ENCODE data around the gene NCOA1.
A peak's percentile ranks its signal among the peaks of the same experiment; 100 is the strongest.
"Not testable (repeated sequence)": the region's sequence is repeated elsewhere in the genome, so short reads cannot be mapped to it uniquely, and the experiment has no call there.

Gene NCOA1

DNA sequence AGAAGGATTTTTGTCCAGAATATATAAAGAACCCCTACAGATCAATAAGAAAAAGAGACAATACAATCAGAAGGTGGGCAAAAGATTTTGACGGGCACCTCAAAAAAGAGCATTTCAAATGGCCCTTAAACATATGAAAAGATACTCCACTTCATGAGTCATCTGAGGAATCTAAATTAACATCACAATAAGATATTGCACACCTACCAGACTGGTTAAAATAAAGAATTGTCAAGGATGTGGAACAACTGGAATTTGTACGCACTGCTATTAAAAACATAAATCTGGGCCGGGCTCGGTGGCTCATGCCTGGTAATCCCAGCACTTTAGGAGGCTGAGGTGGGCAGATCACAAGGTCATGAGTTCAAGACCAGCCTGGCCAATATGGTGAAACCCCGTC is 17.0 kb upstream of the NCOA1 start:
- DNase-seq (ENCODE audit: low spot score) = no peak

DNA sequence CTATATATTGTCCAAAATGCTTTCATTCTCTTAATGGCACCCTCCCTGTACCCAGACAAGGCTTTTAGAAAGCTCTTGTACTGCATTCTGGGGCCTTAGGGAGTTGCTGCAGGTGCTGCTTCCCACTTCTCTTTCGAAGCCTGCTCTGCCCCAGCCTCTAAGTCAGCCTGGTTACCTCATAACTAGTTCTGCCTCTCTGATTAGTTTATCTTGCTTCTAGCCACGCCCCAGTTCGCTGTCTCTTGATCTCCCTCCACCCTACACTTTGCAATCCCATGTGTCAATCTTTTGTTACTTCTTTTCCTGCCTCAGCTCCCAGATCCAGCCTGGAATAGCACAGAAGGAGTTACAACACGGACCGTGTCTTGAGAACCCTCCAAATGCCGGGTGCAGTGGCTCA is 13.8 kb upstream of the NCOA1 start:
- DNase-seq (ENCODE audit: low spot score) = no peak

- DNase-seq (ENCODE audit: low spot score) = no peak
Measured at GRCh38 chr2:24478243-24478642, 12.8 kb upstream of the NCOA1 start.

DNA sequence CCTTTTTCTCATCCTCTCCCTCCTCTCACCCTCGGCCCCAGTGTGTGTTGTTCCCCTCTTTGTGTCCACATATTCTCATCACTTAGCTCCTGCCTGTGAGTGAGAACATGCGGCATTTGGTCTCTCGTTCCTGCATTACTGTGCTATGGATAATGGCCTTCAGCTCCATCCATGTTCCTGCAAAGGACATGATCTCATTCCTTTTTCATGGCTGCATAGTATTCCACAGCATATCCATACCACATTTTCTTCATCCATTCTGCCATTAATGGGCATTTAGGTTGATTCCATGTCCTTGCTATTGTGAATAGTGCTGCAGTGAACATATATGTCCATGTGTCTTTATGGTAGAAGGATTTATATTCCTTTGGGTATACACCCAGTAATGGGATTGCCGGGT is 10.8 kb upstream of the NCOA1 start:
- DNase-seq (ENCODE audit: low spot score) = no peak

DNA sequence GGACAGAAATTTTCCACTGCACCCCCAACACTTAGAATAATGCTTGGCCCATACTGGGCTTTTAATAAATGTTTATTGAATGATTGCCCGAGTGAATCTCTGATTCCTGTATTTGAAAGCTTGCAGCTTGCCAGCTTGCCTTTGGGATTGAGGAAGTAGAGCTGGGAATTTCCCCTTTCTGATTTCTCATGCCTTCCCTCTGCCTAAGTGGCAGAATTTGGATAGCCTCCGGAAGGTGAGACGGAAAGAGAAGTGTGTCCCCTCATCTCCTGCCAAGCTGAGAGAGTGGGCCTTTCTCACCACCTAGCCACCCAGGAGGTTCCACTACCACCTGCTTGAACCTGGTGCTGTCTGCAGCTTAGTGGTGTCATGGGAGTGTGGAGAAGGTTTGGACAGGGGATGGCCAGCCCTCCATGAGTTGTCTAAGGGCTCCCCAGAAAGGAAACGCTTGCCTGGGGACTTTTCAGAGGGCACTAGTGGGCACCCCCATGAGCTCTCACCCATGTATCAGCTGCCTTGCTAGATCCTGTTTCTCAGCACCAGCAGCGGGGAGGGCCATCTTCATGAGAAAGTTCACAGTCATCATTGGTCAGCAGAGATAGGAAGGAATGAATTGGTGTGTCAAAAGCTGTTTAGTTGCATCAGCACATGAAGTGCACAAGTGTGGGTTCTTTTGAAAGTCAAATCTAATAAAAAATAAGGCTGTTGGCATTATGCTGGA is 8.6 kb upstream of the NCOA1 start:
- no peak for DNase-seq (ENCODE audit: low spot score)

DNA sequence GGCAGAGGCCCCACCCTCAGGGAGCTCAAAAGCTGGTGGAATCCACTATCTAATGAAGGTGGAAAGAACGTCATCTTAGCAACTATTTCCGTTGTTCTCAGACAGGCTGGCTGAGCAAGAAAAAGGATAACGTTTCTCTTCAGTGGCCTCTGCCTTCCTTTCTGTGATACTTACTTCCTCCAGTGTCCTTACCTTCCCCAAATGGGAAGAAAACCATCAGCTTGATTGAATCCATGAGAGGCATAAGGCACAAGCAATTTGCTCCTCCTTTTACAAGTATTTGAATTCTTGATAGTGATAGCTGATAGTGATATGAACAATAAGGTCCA is 8.1 kb upstream of the NCOA1 start:
- DNase-seq (ENCODE audit: low spot score) = no peak

GRCh38 chr2:24484677-24485076 is 6.4 kb upstream of the NCOA1 start:
- not testable (repeated sequence) for DNase-seq (ENCODE audit: low spot score)

GRCh38 chr2:24485197-24485596 is 5.9 kb upstream of the NCOA1 start:
- DNase-seq (ENCODE audit: low spot score) = no peak

DNA sequence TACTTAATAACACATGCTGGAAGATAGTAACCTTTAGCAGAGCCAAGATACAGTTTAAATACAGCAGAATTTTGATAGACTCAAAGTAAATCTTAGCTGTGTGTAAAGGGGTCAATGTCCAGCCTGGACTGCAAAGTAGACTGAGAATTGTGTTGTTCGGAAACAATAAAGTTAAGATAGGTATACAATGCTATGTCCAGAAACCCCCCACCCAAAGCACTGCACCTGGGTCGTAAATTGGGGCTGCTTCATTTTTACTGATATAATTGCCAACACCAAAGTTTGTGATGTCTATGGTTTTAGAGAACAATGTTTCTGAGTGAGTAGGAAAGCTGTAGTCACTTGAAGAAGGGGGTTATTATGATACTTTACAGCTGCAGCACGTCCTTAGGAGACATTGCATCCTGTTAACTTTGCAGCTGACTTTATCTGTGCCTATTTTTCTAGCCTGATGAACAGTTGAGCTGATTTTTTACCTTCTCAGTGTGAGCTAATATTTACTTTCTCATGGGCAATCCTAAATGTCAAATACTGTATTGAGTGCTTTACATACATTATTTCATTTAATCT is 4.3 kb upstream of the NCOA1 start:
- DNase-seq (ENCODE audit: low spot score) = no peak

DNA sequence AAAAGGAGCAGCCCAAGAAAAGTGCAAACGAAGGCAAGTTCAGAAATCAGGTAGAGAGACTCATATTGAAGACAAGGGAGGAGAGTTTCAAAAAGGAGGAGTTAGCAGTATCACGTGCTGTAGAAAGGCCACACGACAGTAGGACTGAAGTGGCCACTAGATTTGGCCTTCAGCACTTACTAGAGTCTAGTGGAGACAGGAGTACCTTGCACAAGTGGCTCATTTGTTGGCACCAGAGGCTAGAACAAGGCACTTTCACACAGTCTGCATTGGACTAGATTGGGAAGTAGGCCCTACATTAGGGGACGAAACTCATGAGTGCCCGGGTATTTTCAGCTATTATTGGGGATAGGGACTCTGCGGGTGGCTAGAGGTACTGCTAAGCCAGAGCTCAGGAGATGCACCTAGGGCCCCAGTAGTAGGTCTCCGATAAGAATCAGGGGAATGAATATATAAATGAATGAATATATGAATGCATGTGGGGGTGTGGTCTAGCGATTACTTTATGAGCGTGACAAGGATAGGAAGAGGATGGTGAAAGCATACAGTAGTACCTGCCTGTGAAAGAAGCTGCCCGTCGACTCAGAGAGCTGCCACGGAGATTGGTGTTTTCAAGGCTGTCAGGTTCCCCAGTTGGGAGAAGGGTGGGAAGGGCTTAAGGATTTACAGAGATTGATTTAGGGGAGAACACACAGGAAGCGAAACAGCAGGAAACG is 1.4 kb upstream of the NCOA1 start:
- no peak for DNase-seq (ENCODE audit: low spot score)

GRCh38 chr2:24490181-24490689 is 819 bp upstream of the NCOA1 start:
- DNase-seq (ENCODE audit: low spot score) = no peak

DNA sequence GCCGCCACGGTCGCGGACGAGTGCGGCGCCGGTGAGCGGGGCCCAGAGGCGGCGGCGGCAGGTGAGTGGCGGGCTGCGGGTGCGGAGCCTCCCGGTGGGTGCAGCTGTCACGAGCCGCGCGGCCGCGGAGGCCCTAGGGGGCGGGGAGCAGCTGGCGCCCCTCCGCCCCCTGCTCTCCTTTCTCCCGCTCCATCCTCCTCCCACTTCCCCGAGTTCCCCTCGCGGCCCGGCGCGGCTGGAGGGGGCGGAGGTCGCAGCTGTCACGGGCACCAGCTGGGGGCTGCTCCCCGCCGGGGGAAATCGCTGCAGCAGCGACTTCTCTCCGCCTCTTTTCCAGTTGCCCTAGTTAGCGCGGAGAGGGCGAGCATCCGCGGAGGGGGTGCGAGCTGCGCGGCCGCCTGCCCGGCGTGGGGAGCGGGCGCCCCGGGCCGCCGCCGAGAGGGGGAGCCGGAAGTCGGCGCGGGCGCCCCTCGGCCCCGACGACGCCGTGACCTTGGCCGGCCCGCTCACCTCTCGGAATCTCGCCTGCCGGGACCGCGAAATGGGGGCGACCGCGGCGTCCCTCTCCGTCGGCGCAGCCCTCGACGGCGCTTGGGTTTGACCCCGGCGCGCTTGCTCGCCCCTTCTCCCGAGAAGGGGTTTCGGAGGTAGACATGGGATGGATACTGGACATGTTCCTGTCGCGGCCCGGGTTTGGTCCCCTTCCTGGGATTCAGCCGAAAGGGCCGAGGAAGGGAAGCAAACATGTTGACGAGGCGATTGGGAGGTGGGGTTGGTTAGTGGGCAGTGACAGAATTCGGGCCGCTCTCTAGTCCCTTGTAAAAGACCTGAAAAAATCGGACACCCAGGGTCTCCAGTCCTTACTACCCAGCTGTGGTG is 727 bp downstream of the NCOA1 start:
- peak; percentile 87 for DNase-seq (ENCODE audit: low spot score)

DNA sequence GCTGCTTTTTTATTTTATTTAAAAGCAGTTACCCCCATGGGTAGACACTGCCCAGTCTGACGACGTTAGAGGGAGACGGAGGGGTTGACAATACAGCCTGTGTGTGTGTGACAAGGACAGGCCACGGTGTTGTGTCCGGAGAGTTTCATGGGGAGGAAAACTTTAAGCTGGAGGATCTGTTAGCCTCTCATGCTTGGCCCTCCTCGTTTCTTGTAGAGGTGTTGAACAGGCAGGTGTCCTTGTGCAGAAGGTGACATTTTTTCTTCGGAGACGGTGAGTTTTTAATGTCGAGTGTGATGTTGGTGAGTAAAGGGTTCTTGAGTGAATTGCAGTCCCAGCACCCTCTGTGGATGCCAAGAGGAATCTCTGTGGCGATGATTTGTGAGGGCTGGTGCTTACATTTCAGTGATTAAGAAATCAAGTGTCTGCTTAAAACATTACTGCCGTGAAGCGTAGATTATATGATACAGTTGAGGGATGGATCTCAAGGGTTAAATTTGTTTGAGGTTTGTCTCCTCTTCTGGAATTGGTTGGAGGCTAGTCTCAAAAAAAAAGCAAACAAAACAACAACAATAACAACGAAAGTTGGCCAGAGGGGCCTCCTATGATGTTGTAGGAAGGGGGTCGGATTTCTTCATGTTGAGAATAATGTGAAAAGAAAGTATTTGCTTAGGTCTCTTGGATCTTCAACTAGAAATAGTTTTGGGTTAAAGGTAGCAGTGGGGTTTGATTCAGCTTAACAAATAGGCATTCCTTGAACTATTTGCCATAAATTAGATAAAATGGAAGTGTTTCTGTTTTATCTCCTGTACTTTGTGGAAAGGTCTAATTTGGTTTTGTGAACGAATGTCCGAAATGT is 1.6 kb downstream of the NCOA1 start:
- DNase-seq (ENCODE audit: low spot score) = no peak

DNA sequence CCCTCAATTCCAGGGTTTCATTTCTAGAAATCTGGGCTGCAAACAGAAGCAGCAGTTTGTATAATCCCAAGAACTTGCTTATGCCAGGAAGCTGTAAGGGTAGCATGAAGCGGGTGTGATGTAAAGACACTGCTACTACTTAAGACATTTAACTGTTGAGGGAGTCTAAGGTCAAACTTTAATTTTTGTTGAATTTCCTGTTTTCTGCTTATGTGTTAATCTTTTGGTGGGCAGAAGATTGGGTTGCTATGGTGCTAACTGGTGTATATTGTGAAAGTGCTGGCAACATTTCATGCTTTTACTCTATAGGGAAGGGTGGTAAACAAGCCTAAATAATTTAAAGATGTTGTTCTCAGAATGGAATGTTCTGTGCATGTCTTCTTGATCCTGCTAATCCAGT is 2.7 kb downstream of the NCOA1 start:
- no peak for DNase-seq (ENCODE audit: low spot score)

DNA sequence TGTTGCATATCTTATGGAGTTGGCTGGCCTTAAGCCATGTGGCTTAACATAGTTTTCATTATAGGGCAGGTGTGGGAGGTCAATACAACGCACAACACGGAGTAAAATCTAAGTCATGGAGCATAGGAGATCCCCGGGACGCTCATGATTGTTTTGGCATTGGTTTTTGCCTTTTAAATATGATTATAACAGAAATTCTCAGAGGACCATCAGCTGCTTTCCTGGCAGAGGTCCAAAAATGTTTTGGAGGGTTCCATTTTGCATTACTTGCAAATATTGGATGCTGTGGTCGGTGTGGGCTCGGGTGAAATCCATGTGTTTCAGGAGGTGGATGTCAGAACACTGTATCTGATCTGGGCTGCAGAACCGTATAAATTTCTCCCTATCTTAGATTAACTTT is 3.4 kb downstream of the NCOA1 start:
- no peak for DNase-seq (ENCODE audit: low spot score)

DNA sequence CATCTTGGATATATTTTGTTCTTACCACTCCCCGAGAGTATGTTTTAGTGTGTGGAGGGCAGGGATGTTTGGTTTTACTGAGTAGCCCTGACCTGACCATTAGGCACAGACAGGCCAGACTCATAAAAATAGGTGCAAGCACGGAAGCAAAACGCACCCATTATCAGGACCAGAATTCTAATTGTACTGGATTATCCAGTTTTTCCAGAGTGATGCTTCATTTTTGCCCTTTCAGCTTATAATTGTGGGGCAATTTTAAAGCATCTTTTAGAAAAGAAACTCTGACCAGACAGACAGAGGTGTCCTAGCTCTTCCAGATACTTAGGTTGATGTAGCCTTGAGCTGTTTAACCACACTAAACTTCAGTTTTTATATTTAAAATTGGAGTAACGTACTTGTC is 4.4 kb downstream of the NCOA1 start:
- no peak for DNase-seq (ENCODE audit: low spot score)

- no peak for DNase-seq (ENCODE audit: low spot score)
Measured at GRCh38 chr2:24496959-24497358, 5.9 kb downstream of the NCOA1 start.

- DNase-seq (ENCODE audit: low spot score) = no peak
Measured at GRCh38 chr2:24497685-24498084, 6.6 kb downstream of the NCOA1 start.

DNA sequence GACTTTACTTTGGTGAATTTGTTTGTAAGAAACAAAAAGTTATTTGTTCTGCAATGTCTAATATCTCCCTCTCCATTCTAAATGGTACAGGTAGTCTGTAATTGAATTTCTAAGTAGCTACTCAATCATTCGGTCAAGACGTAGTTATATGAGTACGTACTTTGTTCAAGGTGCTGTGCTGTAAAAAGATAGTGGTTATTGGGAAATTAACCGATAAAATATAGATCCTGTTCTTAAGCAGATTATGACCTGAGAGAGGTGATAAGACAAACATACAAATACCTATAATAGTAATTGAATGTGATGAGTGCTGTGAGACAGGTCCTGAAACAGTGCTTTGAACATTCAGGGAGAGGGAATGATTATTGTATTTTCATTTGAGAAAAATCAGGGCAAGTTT is 7.1 kb downstream of the NCOA1 start:
- DNase-seq (ENCODE audit: low spot score) = no peak

- no peak for DNase-seq (ENCODE audit: low spot score)
Measured at GRCh38 chr2:24501813-24502212, 10.8 kb downstream of the NCOA1 start.

DNA sequence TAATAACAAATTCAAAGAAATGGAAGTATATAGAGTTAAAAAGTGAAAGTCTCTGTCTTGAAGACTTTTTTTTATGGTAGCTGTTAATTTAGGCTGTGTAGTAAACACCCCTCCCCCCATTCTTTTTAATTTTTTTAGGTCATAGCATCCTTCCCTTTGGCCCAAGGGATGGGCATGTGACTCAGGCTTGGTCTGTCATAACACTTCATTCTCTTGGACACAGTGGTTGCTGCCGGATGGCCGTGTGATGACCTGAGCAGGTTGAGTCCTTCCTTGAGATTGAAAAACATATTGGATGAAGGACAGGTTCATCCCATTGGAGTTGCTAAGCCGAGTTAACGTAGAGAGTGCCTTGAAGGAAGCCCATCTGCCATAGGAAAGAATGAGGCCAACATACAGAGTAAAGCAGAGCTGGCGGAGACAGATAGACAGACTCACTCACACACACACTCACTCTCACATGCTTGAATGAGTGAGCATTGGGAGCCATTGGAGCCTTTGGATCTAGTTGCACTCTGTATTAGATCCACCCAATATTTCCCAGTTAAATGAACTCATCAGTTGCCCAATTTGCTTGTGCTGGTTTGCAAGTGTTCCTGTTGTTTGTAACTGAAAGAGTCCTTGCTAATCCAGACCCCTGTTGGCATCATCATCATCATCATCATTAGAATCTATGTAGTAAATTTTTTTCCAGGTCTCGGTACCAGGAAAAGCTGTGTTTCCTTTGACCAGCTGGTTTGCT is 14.7 kb downstream of the NCOA1 start:
- DNase-seq (ENCODE audit: low spot score) = no peak

All from left forelimb (tissue), 1 donor.